ENCODE measurements around the gene KASH5. TPM values are rescaled to one million over a fixed set of nuclear protein-coding genes. Genes with fewer than 3 reads are reported as not detected.
A peak's percentile ranks its signal among the peaks of the same experiment; 100 is the strongest.

The KASH5 gene
- total and polyA plus RNA-seq, 2 of the 13 experiments (the other 11 are each of a cell fraction or from before 2014, with no cell fraction given), result not detected

GRCh38 chr19:49451430-49452181 is 63.6 kb downstream of the KASH5 start, which contains the start of gene PIH1D1 (continued):
- 0 out of 2 replicates have a peak, but pooled peaks have one; percentile 31 for TF ChIP-seq GATAD2A (CRISPR knock-in tag; IDR thresholded peaks at IDR 0.05)
- TF ChIP-seq ZNF362 (CRISPR knock-in tag; IDR thresholded peaks at IDR 0.05; ENCODE audit: borderline replicate concordance), result no peak
- TF ChIP-seq GMEB2 (CRISPR knock-in tag; IDR thresholded peaks at IDR 0.05; ENCODE audit: low read depth), result peak; percentile 72; the same call in 1 of the 2 replicates
- peak; percentile 76; the same call in 1 of the 2 replicates for TF ChIP-seq ZNF614 (CRISPR knock-in tag; IDR thresholded peaks at IDR 0.05; ENCODE audit: borderline replicate concordance)
- no peak for TF ChIP-seq ZNF562 (CRISPR knock-in tag; IDR thresholded peaks at IDR 0.05; ENCODE audit: borderline replicate concordance)
- TF ChIP-seq TCF12 (IDR thresholded peaks at IDR 0.05), result no peak
- TF ChIP-seq TCF12 (CRISPR knock-in tag; IDR thresholded peaks at IDR 0.05), result no peak
- no peak for TF ChIP-seq NFIC (IDR thresholded peaks at IDR 0.05; ENCODE audit: low read length)
- TF ChIP-seq SETDB1 (CRISPR knock-in tag; IDR thresholded peaks at IDR 0.05; ENCODE audit: borderline replicate concordance), result no peak
- TF ChIP-seq ZNF382 (CRISPR knock-in tag; IDR thresholded peaks at IDR 0.05; ENCODE audit: borderline replicate concordance), result no peak
- no peak for TF ChIP-seq ZNF12 (CRISPR knock-in tag; IDR thresholded peaks at IDR 0.05)
- TF ChIP-seq ZNF235 (CRISPR knock-in tag; IDR thresholded peaks at IDR 0.05; ENCODE audit: borderline replicate concordance), result no peak
- no peak for TF ChIP-seq ZNF343 (CRISPR knock-in tag; IDR thresholded peaks at IDR 0.05)
- no peak for TF ChIP-seq SMARCE1 (IDR thresholded peaks at IDR 0.05; ENCODE audit: borderline replicate concordance)
- TF ChIP-seq MAFF (IDR thresholded peaks at IDR 0.05; ENCODE audit: low read depth, low read length), result no peak
- TF ChIP-seq HDAC6 (IDR thresholded peaks at IDR 0.05; ENCODE audit: low read depth, low read length), result no peak
- no peak for TF ChIP-seq BRCA1 (CRISPR knock-in tag; IDR thresholded peaks at IDR 0.05)
- TF ChIP-seq ZNF800 (CRISPR knock-in tag; IDR thresholded peaks at IDR 0.05), result peak; percentile 8; the same call in 1 of the 2 replicates
- TF ChIP-seq CSRNP1 (CRISPR knock-in tag; IDR thresholded peaks at IDR 0.05), result 0 out of 2 replicates have a peak, but pooled peaks have one; percentile 37
- no peak for TF ChIP-seq KLF11 (CRISPR knock-in tag; IDR thresholded peaks at IDR 0.05)
- TF ChIP-seq SATB2 (CRISPR knock-in tag; IDR thresholded peaks at IDR 0.05), result no peak
- TF ChIP-seq NFKB2 (CRISPR knock-in tag; IDR thresholded peaks at IDR 0.05; ENCODE audit: borderline replicate concordance), result no peak
- TF ChIP-seq RBM39 (IDR thresholded peaks at IDR 0.05; ENCODE audit: low read depth, low read length, poor library complexity, severe bottlenecking), result no peak
- TF ChIP-seq ZSCAN31 (CRISPR knock-in tag; IDR thresholded peaks at IDR 0.05; ENCODE audit: low read depth), result peak; percentile 20; the same call in 1 of the 2 replicates
- TF ChIP-seq ZC3H13 (CRISPR knock-in tag; IDR thresholded peaks at IDR 0.05), result no peak

All from HepG2 (cell line).